Upper lobe of left lung (tissue), 4 donors: ENCODE results near the gene SPRR3.

Source experiments
- POLR2A ChIP-seq, 4 donors: fragments of 450-650 bp; IDR thresholded peaks; one replicate each; pipeline ENCODE4 v1.5.1; 2016 to 2017; ENCODE audit warnings: antibody characterized with exemption in 4 of 4, mild to moderate bottlenecking in 2 of 4
- TF ChIP-seq, protein P1 (sequence below), 6 experiments: fragments of 450-650 bp in 4 of 6; fragments of 200-600 bp in 2 of 6; sonication (generic) in 2 of 6; IDR thresholded peaks; one replicate each; pipeline ENCODE4 v1.5.1; 2016 to 2019; ENCODE audit warnings: antibody characterized with exemption in 6 of 6

DNA sequence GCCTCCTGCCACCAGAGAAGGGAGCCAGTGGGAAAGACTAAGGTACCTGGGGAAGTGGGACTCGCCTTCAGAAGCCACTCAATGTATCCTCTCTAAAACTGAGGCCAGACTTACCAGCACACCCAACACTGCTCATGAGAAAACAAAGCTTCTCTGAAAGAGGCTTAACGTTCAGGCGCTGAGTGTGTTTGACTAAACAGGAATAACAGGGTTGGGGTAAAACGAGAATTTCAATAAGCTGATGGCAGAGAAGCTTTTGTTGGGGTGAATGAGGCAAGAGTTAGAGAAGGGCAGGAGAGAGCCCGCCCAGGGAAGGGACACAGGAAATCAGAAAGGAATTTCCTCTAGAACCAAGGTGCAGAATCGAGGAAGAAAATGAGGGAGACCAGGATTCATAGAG is 1.7 kb upstream of the SPRR3 start:
- TF ChIP-seq POLR2A (IDR thresholded peaks at IDR 0.05): no peak
- TF ChIP-seq, protein P1, sequence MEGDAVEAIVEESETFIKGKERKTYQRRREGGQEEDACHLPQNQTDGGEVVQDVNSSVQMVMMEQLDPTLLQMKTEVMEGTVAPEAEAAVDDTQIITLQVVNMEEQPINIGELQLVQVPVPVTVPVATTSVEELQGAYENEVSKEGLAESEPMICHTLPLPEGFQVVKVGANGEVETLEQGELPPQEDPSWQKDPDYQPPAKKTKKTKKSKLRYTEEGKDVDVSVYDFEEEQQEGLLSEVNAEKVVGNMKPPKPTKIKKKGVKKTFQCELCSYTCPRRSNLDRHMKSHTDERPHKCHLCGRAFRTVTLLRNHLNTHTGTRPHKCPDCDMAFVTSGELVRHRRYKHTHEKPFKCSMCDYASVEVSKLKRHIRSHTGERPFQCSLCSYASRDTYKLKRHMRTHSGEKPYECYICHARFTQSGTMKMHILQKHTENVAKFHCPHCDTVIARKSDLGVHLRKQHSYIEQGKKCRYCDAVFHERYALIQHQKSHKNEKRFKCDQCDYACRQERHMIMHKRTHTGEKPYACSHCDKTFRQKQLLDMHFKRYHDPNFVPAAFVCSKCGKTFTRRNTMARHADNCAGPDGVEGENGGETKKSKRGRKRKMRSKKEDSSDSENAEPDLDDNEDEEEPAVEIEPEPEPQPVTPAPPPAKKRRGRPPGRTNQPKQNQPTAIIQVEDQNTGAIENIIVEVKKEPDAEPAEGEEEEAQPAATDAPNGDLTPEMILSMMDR (IDR thresholded peaks at IDR 0.05): no peak
